ENCODE results near the gene RYR2.

The RYR2 gene

DNA sequence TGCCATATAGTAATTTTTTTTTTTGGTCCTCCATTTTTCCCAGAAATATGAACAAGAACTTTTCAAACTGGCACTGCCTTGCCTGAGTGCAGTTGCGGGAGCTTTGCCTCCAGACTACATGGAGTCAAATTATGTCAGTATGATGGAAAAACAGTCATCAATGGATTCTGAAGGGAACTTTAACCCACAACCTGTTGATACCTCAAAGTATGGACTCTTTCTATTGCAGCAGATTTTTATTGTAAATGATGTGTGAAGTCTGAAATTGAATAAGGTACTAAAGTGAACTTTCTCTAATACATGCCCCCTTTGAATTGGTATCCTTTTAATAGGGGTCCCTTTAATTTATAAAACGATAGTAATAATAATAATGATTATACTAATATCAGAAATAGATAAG, 613.8 kb downstream of the RYR2 start:
- H3K27me3 ChIP-seq (ENCODE audit: control insufficient read depth, insufficient read depth, low read length) = no peaks in the 10 kb centered on the region
- H3K36me3 ChIP-seq (ENCODE audit: control insufficient read depth, insufficient read depth, low read length) = no peaks in the 10 kb centered on the region
- no peak overlapping the region for H3K4me3 ChIP-seq (ENCODE audit: low read length)
- DNase-seq (ENCODE audit: low read depth, low spot score) = no peak
- H3K27ac ChIP-seq (ENCODE audit: low read length) = no peak overlapping the region
- H3K9me3 ChIP-seq (ENCODE audit: control insufficient read depth, insufficient read depth, low read length) = no peaks in the 10 kb centered on the region
- WGBS (ENCODE audit: insufficient coverage, insufficient read length) = no CpG with 5 or more reads among the region's 2 CpGs
- H3K4me1 ChIP-seq (ENCODE audit: control insufficient read depth, insufficient read depth, low read length) = no peaks in the 10 kb centered on the region

GRCh38 chr1:237664348-237664747, 622.4 kb downstream of the RYR2 start:
- Histone ChIP-seq H3K4me3 (ENCODE audit: low read length) (no peak overlapping the region), H3K27me3 (ENCODE audit: control insufficient read depth, insufficient read depth, low read length) (no peaks in the 10 kb centered on the region), H3K36me3 (ENCODE audit: control insufficient read depth, insufficient read depth, low read length) (no peaks in the 10 kb centered on the region), H3K4me1 (ENCODE audit: control insufficient read depth, insufficient read depth, low read length) (no peaks in the 10 kb centered on the region), H3K9me3 (ENCODE audit: control insufficient read depth, insufficient read depth, low read length) (no peaks in the 10 kb centered on the region), H3K27ac (ENCODE audit: low read length) (no peak overlapping the region)
- WGBS (ENCODE audit: insufficient coverage, insufficient read length) = no CpG with 5 or more reads among the region's 5 CpGs
- DNase-seq (ENCODE audit: low read depth, low spot score) = no peak

DNA sequence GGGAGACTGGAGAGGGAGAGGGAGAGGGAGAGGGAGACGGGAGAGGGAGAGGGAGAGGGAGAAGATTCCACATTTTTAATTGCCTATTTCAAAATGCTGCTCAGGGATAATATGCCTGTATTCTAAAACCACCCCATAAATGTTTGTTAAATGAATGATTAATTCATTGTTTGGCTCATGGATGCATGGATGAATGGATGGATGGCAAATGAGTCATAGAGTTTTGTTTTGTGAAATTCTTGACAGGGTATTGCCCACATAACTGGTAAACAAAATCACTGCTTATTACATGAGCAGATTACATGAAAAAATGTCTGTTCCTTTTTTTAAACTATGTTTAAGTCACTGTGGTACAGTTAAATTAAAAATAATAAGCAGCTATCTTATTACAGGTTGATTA, 628.3 kb downstream of the RYR2 start:
- no peaks in the 10 kb centered on the region for H3K4me1 ChIP-seq (ENCODE audit: control insufficient read depth, insufficient read depth, low read length)
- H3K4me3 ChIP-seq (ENCODE audit: low read length) = no peak overlapping the region
- no peaks in the 10 kb centered on the region for H3K9me3 ChIP-seq (ENCODE audit: control insufficient read depth, insufficient read depth, low read length)
- no peaks in the 10 kb centered on the region for H3K36me3 ChIP-seq (ENCODE audit: control insufficient read depth, insufficient read depth, low read length)
- no peaks in the 10 kb centered on the region for H3K27me3 ChIP-seq (ENCODE audit: control insufficient read depth, insufficient read depth, low read length)
- no peak overlapping the region for H3K27ac ChIP-seq (ENCODE audit: low read length)
- no CpG with 5 or more reads among the region's 1 CpG for WGBS (ENCODE audit: insufficient coverage, insufficient read length)
- DNase-seq (ENCODE audit: low read depth, low spot score) = no peak

DNA sequence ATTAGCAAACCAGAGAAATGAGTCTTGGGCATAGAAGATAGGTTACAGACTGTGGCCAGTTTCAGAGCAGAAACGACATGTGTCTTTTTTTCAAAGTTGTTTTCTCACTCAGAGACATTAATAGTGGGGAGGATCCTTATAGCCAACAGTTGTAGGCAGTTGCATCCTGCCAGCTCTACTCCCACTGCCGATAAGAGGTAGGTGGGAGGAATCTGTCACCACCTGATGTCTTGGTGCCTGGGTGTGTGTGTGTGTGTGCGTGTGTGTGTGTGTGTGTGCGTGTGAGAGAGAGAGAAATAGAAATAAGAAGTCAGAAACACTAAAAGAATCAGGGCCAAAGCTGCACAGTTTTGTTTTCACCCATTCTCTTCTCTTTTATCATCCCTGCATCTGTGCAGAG, 629.3 kb downstream of the RYR2 start:
- Histone ChIP-seq H3K27me3 (ENCODE audit: control insufficient read depth, insufficient read depth, low read length) (no peaks in the 10 kb centered on the region), H3K27ac (ENCODE audit: low read length) (no peak overlapping the region), H3K36me3 (ENCODE audit: control insufficient read depth, insufficient read depth, low read length) (no peaks in the 10 kb centered on the region), H3K9me3 (ENCODE audit: control insufficient read depth, insufficient read depth, low read length) (no peaks in the 10 kb centered on the region), H3K4me3 (ENCODE audit: low read length) (no peak overlapping the region), H3K4me1 (ENCODE audit: control insufficient read depth, insufficient read depth, low read length) (no peaks in the 10 kb centered on the region)
- no peak for DNase-seq (ENCODE audit: low read depth, low spot score)
- WGBS (ENCODE audit: insufficient coverage, insufficient read length) = no CpG with 5 or more reads among the region's 4 CpGs

DNA sequence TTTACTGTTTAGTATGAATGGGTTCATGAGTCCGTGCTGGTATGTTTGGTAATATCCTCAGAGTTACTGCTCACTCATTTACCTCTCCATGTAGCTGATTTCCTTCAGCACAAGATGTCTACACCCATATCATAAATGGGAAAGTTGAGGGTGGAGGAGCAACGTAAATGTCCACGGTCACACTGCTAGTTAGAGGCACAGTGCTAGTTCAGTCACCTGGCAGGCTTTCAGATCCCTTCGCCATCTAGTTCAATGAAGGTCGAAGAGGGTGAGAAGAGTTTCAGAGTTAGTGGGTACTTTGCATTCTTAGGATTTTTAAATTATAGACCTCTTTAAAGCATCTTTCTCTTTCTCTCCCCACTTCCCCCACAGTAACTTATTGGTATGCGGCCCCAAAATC, 630.0 kb downstream of the RYR2 start:
- Histone ChIP-seq H3K27ac (ENCODE audit: low read length) (no peak overlapping the region), H3K4me3 (ENCODE audit: low read length) (no peak overlapping the region), H3K27me3 (ENCODE audit: control insufficient read depth, insufficient read depth, low read length) (no peaks in the 10 kb centered on the region), H3K36me3 (ENCODE audit: control insufficient read depth, insufficient read depth, low read length) (no peaks in the 10 kb centered on the region), H3K4me1 (ENCODE audit: control insufficient read depth, insufficient read depth, low read length) (no peaks in the 10 kb centered on the region), H3K9me3 (ENCODE audit: control insufficient read depth, insufficient read depth, low read length) (no peaks in the 10 kb centered on the region)
- WGBS (ENCODE audit: insufficient coverage, insufficient read length) = no CpG with 5 or more reads among the region's 6 CpGs
- DNase-seq (ENCODE audit: low read depth, low spot score) = no peak

DNA sequence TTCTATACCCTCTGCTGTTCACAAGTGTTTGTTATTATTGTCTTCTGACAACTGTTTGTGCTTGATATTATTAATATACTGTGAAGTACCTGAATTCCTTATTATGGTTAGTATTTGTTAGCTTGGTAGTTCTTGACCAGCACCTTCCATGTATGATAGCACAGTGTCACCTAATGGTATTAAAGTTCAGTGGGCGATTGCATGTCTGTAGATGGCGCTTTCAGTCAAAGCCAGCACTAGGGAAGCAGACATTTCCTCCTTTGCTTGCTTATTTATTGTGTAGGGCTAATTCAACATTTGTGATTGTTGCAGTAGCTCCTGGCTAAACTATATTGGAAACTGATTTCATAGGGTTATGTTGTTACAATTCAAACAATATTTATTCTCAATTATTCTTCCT, 630.8 kb downstream of the RYR2 start:
- WGBS (ENCODE audit: insufficient coverage, insufficient read length) = no CpG with 5 or more reads among the region's 2 CpGs
- Histone ChIP-seq H3K27ac (ENCODE audit: low read length) (no peak overlapping the region), H3K4me1 (ENCODE audit: control insufficient read depth, insufficient read depth, low read length) (no peaks in the 10 kb centered on the region), H3K27me3 (ENCODE audit: control insufficient read depth, insufficient read depth, low read length) (no peaks in the 10 kb centered on the region), H3K9me3 (ENCODE audit: control insufficient read depth, insufficient read depth, low read length) (no peaks in the 10 kb centered on the region), H3K4me3 (ENCODE audit: low read length) (no peak overlapping the region), H3K36me3 (ENCODE audit: control insufficient read depth, insufficient read depth, low read length) (no peaks in the 10 kb centered on the region)
- DNase-seq (ENCODE audit: low read depth, low spot score) = no peak

DNA sequence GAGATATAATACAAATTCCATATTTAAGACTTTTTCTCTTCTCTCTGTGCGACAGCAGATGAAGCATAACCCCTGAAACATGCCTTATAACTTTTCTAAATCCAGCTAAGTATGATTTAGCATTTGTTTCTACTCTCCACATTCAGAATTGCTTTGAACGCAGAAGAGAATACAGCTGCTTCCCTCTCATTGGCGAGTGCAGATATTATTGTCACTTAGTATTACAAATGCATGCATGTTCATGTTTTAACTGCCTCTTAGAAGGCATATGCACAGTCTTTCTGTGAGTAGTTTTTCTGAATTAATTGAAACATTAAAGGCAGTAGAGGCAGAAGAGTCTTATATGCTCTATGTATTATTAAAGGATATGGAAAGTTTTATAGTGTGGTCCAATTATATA, 631.6 kb downstream of the RYR2 start:
- Histone ChIP-seq H3K4me3 (ENCODE audit: low read length) (no peak overlapping the region), H3K27ac (ENCODE audit: low read length) (no peak overlapping the region), H3K9me3 (ENCODE audit: control insufficient read depth, insufficient read depth, low read length) (no peaks in the 10 kb centered on the region), H3K36me3 (ENCODE audit: control insufficient read depth, insufficient read depth, low read length) (no peaks in the 10 kb centered on the region), H3K4me1 (ENCODE audit: control insufficient read depth, insufficient read depth, low read length) (no peaks in the 10 kb centered on the region), H3K27me3 (ENCODE audit: control insufficient read depth, insufficient read depth, low read length) (no peaks in the 10 kb centered on the region)
- DNase-seq (ENCODE audit: low read depth, low spot score) = no peak
- no CpG with 5 or more reads among the region's 3 CpGs for WGBS (ENCODE audit: insufficient coverage, insufficient read length)

DNA sequence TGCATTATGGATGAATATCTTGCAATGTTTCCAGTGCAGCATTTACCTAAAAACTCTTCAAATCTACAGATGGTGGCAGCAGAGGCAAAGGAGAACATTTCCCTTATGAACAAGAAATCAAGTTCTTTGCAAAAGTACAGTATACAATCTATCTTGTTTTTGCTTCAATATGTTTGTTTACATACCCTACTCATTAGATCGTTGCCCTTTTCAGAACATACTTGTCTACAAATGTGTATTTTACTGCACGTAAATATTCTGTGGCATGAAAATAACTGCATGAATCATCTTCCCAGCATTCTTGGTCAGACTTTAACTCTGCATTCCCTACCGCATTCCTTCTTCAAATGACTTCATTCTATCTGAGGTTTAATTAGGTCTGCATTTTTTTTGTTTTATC, 636.0 kb downstream of the RYR2 start:
- Histone ChIP-seq H3K4me1 (ENCODE audit: control insufficient read depth, insufficient read depth, low read length) (no peaks in the 10 kb centered on the region), H3K36me3 (ENCODE audit: control insufficient read depth, insufficient read depth, low read length) (no peaks in the 10 kb centered on the region), H3K27me3 (ENCODE audit: control insufficient read depth, insufficient read depth, low read length) (no peaks in the 10 kb centered on the region), H3K9me3 (ENCODE audit: control insufficient read depth, insufficient read depth, low read length) (no peaks in the 10 kb centered on the region), H3K27ac (ENCODE audit: low read length) (no peak overlapping the region), H3K4me3 (ENCODE audit: low read length) (no peak overlapping the region)
- no CpG with 5 or more reads among the region's 3 CpGs for WGBS (ENCODE audit: insufficient coverage, insufficient read length)
- no peak for DNase-seq (ENCODE audit: low read depth, low spot score)

DNA sequence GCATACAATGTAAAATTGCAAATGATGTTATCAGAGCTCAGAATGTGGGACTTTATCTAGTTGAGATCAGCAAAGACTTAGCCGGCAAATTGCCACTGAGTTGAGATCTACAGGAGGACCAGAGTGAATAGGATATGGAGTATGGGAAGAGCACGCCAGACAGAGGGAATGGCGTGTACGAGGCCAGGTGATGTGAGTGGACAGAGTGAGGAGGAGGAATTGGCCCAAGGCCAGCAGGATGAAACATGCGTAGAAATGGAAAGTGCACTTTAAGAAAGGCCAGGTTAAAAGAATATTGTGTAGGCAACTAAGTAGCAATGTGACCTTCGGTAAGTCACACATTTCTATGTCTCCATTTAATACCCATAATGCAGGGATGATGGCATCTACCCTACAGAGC, 637.7 kb downstream of the RYR2 start:
- no peak overlapping the region for H3K27ac ChIP-seq (ENCODE audit: low read length)
- no peaks in the 10 kb centered on the region; the same call in 1 of the 2 replicates for H3K4me1 ChIP-seq (ENCODE audit: control insufficient read depth, insufficient read depth, low read length)
- H3K4me3 ChIP-seq (ENCODE audit: low read length) = no peak overlapping the region
- no peaks in the 10 kb centered on the region for H3K36me3 ChIP-seq (ENCODE audit: control insufficient read depth, insufficient read depth, low read length)
- no peaks in the 10 kb centered on the region for H3K27me3 ChIP-seq (ENCODE audit: control insufficient read depth, insufficient read depth, low read length)
- no peak for DNase-seq (ENCODE audit: low read depth, low spot score)
- H3K9me3 ChIP-seq (ENCODE audit: control insufficient read depth, insufficient read depth, low read length) = no peaks in the 10 kb centered on the region
- WGBS (ENCODE audit: insufficient coverage, insufficient read length) = no CpG with 5 or more reads among the region's 6 CpGs

- no peaks in the 10 kb centered on the region; the same call in 1 of the 2 replicates for H3K4me1 ChIP-seq (ENCODE audit: control insufficient read depth, insufficient read depth, low read length)
- no peaks in the 10 kb centered on the region for H3K36me3 ChIP-seq (ENCODE audit: control insufficient read depth, insufficient read depth, low read length)
- no CpG with 5 or more reads among the region's 6 CpGs for WGBS (ENCODE audit: insufficient coverage, insufficient read length)
- no peaks in the 10 kb centered on the region for H3K27me3 ChIP-seq (ENCODE audit: control insufficient read depth, insufficient read depth, low read length)
- H3K9me3 ChIP-seq (ENCODE audit: control insufficient read depth, insufficient read depth, low read length) = no peaks in the 10 kb centered on the region
- DNase-seq (ENCODE audit: low read depth, low spot score) = no peak
- H3K4me3 ChIP-seq (ENCODE audit: low read length) = no peak overlapping the region
- H3K27ac ChIP-seq (ENCODE audit: low read length) = no peak overlapping the region
Observed at GRCh38 chr1:237681210-237681609, 639.2 kb downstream of the RYR2 start.

DNA sequence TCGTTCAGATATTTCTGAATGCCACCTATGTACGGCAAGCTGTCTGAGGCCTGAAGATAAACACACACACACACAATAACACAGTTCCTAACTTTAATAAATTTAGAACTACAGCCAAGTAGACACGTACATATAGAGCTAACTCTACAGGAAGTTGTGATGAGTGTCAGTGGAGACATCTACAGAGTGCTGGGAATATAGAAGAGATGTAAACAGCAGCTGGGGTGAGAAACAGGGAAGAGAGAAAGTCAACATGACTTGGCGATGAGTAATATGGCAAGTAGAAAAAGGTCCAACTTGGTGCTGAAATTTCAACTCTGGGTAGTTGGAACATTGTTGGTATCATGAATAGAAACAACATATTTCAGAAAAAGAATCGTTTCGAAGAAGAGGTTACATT, 642.3 kb downstream of the RYR2 start:
- Histone ChIP-seq H3K27ac (ENCODE audit: low read length) (no peak overlapping the region), H3K36me3 (ENCODE audit: control insufficient read depth, insufficient read depth, low read length) (no peaks in the 10 kb centered on the region), H3K27me3 (ENCODE audit: control insufficient read depth, insufficient read depth, low read length) (no peaks in the 10 kb centered on the region), H3K4me1 (ENCODE audit: control insufficient read depth, insufficient read depth, low read length) (no peaks in the 10 kb centered on the region; the same call in 1 of the 2 replicates), H3K4me3 (ENCODE audit: low read length) (no peak overlapping the region), H3K9me3 (ENCODE audit: control insufficient read depth, insufficient read depth, low read length) (no peaks in the 10 kb centered on the region)
- no CpG with 5 or more reads among the region's 6 CpGs for WGBS (ENCODE audit: insufficient coverage, insufficient read length)
- no peak for DNase-seq (ENCODE audit: low read depth, low spot score)

All from iPS DF 6.9 (cell line).